Neural crest cell (in vitro differentiated cells): ENCODE results near the gene SPTBN4. TPM values are rescaled to one million over a fixed set of nuclear protein-coding genes. Genes with fewer than 3 reads are reported as not detected.
A peak's percentile ranks its signal among the peaks of the same experiment; 100 is the strongest.
"Not testable (repeated sequence)": the region's sequence is repeated elsewhere in the genome, so short reads cannot be mapped to it uniquely, and the experiment has no call there.

Source experiments
- DNase-seq: peaks from one replicate; pipeline ENCODE4 v3.0.0; 2021; ENCODE audit warnings: low read depth, mixed read lengths, low spot score
- H3K27ac Mint-ChIP-seq: one replicate; pipeline ENCODE4 v1.8.0; 2021; ENCODE audit warnings: mild to moderate bottlenecking, mixed read lengths; ENCODE audit not compliant: unreplicated experiment
- H3K27me3 Mint-ChIP-seq: 2 replicates; pipeline ENCODE4 v1.8.0; 2021; ENCODE audit warnings: low read depth, mild to moderate bottlenecking, mixed read lengths
- H3K36me3 Mint-ChIP-seq: 2 replicates; pipeline ENCODE4 v1.8.0; 2021; ENCODE audit warnings: low read depth, mild to moderate bottlenecking, mixed read lengths
- H3K4me1 Mint-ChIP-seq: 2 replicates; pipeline ENCODE4 v1.8.0; 2021; ENCODE audit warnings: mixed read lengths
- H3K4me3 Mint-ChIP-seq: one replicate; pipeline ENCODE4 v1.8.0; 2021; ENCODE audit warnings: mild to moderate bottlenecking, mixed read lengths
- H3K9me3 Mint-ChIP-seq: 2 replicates; pipeline ENCODE4 v1.8.0; 2021; ENCODE audit warnings: mixed read lengths
- CTCF ChIP-seq: fragments of 200-600 bp; sonication (generic); conservative IDR thresholded peaks from 2 replicates; pipeline ENCODE4 v1.5.0; 2021; ENCODE audit warnings: antibody characterized with exemption, mild to moderate bottlenecking
- total RNA-seq: library from RNA; stranded (reverse); gene quantifications from 2 replicates; pipeline ENCODE4 v1.2.1, GENCODE V29; 2021

Gene SPTBN4
- total RNA-seq, 1 donor from 2014 or later: 0.40 TPM

GRCh38 chr19:40424637-40425449, 42.0 kb upstream of the SPTBN4 start:
- no peaks in the 10 kb centered on the region for H3K27me3 Mint-ChIP-seq
- H3K4me1 Mint-ChIP-seq: peaks cover 32% of the 10 kb centered on the region
- H3K36me3 Mint-ChIP-seq: no peaks in the 10 kb centered on the region
- no peak for DNase-seq
- no peak for TF ChIP-seq CTCF
- peak overlapping the region; percentile 96 for H3K4me3 Mint-ChIP-seq
- H3K27ac Mint-ChIP-seq: peak overlapping the region; percentile 97
- no peaks in the 10 kb centered on the region for H3K9me3 Mint-ChIP-seq

GRCh38 chr19:40425450-40426287, 41.1 kb upstream of the SPTBN4 start, which contains the start of gene SERTAD1:
SERTAD1 (minus strand) TSS chr19:40425992; CDS start chr19:40423546, 2,446 bp downstream.
- H3K27ac Mint-ChIP-seq: peak within 1 kb of the TSS; percentile 97

GRCh38 chr19:40428197-40428596, 38.6 kb upstream of the SPTBN4 start:
- H3K27ac Mint-ChIP-seq, DNase-seq, H3K9me3 Mint-ChIP-seq, H3K36me3 Mint-ChIP-seq, H3K27me3 Mint-ChIP-seq: not testable (repeated sequence)
- H3K4me1 Mint-ChIP-seq: peaks cover 23% of the 10 kb centered on the region
- peak overlapping the region; percentile 54 for H3K4me3 Mint-ChIP-seq

More at GRCh38 chr19:40425450-40426287, 41.1 kb upstream of the SPTBN4 start, which contains the start of gene SERTAD1:
- peak; percentile 99 for DNase-seq
- Mint-ChIP-seq H3K36me3 (no peaks in the 10 kb centered on the region), H3K4me1 (peaks cover 29% of the 10 kb centered on the region), H3K27me3 (no peaks in the 10 kb centered on the region), H3K9me3 (no peaks in the 10 kb centered on the region), H3K4me3 (peak within 1 kb of the TSS; percentile 96)
- TF ChIP-seq CTCF: peak; percentile 92

GRCh38 chr19:40430242-40430641, 36.6 kb upstream of the SPTBN4 start:
- DNase-seq, H3K4me3 Mint-ChIP-seq, H3K36me3 Mint-ChIP-seq, H3K9me3 Mint-ChIP-seq, H3K27me3 Mint-ChIP-seq, H3K27ac Mint-ChIP-seq: not testable (repeated sequence)
- H3K4me1 Mint-ChIP-seq: peaks cover 21% of the 10 kb centered on the region

GRCh38 chr19:40431698-40432097, 35.1 kb upstream of the SPTBN4 start:
- H3K4me1 Mint-ChIP-seq: peaks cover 12% of the 10 kb centered on the region
- no peak overlapping the region for H3K27ac Mint-ChIP-seq

GRCh38 chr19:40432760-40433159, 34.0 kb upstream of the SPTBN4 start:
- Mint-ChIP-seq H3K27ac (peak overlapping the region; percentile 62), H3K4me3 (peak overlapping the region; percentile 87), H3K4me1 (peaks cover 12% of the 10 kb centered on the region)
- not testable (repeated sequence) for H3K27me3 Mint-ChIP-seq, H3K36me3 Mint-ChIP-seq, DNase-seq, H3K9me3 Mint-ChIP-seq

More at GRCh38 chr19:40431698-40432097, 35.1 kb upstream of the SPTBN4 start:
- no peak for TF ChIP-seq CTCF
- DNase-seq: no peak
- Mint-ChIP-seq H3K36me3 (no peaks in the 10 kb centered on the region), H3K27me3 (no peaks in the 10 kb centered on the region), H3K4me3 (peak overlapping the region; percentile 61), H3K9me3 (no peaks in the 10 kb centered on the region)
